ENCODE results near the gene YTHDF1. TPM values are rescaled to one million over a fixed set of nuclear protein-coding genes. Genes with fewer than 3 reads are reported as not detected.

YTHDF1 gene
- total RNA-seq, 1 donor from 2014 or later: 44.5 TPM

DNA sequence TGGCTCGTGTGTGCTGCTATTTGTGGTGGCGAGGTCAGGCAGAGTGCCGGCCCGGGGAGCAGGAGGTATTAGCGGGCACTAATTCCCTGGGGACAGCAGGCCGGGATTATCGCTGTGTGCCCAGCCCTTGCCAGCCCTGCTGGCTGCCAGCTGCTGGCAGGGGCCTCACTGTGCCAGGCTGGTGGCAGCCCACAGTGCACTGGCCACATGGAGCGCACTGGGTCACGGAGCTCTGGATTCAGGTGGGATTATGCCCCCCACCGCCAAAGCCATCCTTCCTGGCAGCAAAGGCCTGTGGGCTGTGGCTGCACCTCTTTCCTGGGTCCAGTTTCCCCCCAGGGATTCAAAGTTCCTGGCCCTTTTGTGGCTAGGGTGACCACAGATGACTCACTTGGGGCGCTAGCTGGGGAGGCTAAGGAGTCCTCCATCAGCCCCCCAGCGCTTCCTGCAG lies 59.7 kb downstream of the YTHDF1 start:
- Mint-ChIP-seq H3K9me3 (no peaks in the 10 kb centered on the region), H3K27ac (no peak overlapping the region), H3K27me3 (no peaks in the 10 kb centered on the region), H3K36me3 (ENCODE audit: low read depth) (no peaks in the 10 kb centered on the region), H3K4me1 (no peaks in the 10 kb centered on the region), H3K4me3 (no peak overlapping the region)
- intact Hi-C loops (cut with micrococcal nuclease): no loop called here
- DNase-seq: no peak

DNA sequence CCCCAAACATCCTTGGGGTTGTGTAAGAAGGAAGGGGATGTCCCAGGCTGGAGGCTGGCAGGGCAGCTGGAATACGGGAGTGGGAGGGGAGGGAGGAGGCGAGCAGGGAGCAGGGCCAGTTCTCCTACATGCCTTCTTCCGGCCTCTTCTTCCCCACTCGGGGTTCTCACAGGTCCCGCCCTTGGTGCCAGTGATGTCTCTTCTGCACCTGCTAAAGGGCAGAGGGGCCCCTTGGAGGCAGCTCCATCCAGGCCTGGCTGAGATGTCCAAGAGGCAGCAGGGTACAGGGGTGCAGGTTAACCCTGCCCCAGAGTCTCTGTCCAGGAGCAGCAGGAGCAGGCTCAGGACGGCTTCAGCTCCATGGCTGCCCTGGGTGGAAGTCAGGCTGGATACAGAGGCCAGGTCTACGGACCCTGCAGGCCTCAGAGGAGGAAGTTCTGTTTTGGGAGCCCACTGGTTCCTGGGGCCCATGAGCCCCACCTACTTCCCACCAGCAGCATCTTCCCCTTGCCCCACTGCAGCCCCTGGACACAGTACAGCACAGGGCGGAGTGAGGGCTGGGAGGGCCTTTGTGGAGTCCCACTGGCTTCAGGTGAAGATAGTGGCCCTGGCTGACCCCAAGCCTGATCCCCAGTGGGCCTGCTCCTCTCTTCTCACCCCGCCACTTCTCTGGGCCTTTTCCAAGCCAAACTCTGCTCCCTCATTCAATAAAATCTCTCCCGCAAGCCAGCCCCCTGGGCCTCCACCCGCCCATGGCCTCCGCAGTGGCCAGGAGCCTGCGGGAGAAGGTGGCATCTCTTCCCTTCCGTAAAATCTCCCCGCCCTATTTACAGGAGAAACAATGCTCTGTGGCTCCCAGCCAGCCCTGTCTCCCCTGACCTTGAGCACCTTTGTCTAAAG lies 60.4 kb downstream of the YTHDF1 start:
- intact Hi-C loops (cut with micrococcal nuclease): no loop called here
- no peak overlapping the region for H3K27ac Mint-ChIP-seq
- no peaks in the 10 kb centered on the region for H3K36me3 Mint-ChIP-seq (ENCODE audit: low read depth)
- H3K27me3 Mint-ChIP-seq: no peaks in the 10 kb centered on the region
- DNase-seq: no peak
- H3K4me1 Mint-ChIP-seq: no peaks in the 10 kb centered on the region
- H3K4me3 Mint-ChIP-seq: no peak overlapping the region
- no peaks in the 10 kb centered on the region for H3K9me3 Mint-ChIP-seq

GRCh38 chr20:63154395-63154794 lies 61.5 kb downstream of the YTHDF1 start:
- Mint-ChIP-seq H3K27me3 (no peaks in the 10 kb centered on the region), H3K4me1 (no peaks in the 10 kb centered on the region), H3K9me3 (no peaks in the 10 kb centered on the region), H3K4me3 (no peak overlapping the region), H3K36me3 (ENCODE audit: low read depth) (no peaks in the 10 kb centered on the region), H3K27ac (no peak overlapping the region)
- intact Hi-C loops (cut with micrococcal nuclease): no loop called here
- no peak for DNase-seq

- Mint-ChIP-seq H3K27me3 (no peaks in the 10 kb centered on the region), H3K9me3 (peaks cover under 1% of the 10 kb centered on the region), H3K27ac (no peak overlapping the region), H3K4me3 (no peak overlapping the region), H3K36me3 (ENCODE audit: low read depth) (no peaks in the 10 kb centered on the region), H3K4me1 (no peaks in the 10 kb centered on the region)
- intact Hi-C loops (cut with micrococcal nuclease): no loop called here
- DNase-seq: no peak
Measured at GRCh38 chr20:63153254-63154221, 62.4 kb downstream of the YTHDF1 start.

- H3K4me3 Mint-ChIP-seq: no peak overlapping the region
- peaks cover 9% of the 10 kb centered on the region for H3K9me3 Mint-ChIP-seq
- no peak overlapping the region for H3K27ac Mint-ChIP-seq
- H3K27me3 Mint-ChIP-seq: peaks cover 5% of the 10 kb centered on the region
- no peak for DNase-seq
- H3K4me1 Mint-ChIP-seq: no peaks in the 10 kb centered on the region
- no peaks in the 10 kb centered on the region for H3K36me3 Mint-ChIP-seq (ENCODE audit: low read depth)
- intact Hi-C loops (cut with micrococcal nuclease): no loop called here
Measured at GRCh38 chr20:63152322-63153253, 63.3 kb downstream of the YTHDF1 start.

DNA sequence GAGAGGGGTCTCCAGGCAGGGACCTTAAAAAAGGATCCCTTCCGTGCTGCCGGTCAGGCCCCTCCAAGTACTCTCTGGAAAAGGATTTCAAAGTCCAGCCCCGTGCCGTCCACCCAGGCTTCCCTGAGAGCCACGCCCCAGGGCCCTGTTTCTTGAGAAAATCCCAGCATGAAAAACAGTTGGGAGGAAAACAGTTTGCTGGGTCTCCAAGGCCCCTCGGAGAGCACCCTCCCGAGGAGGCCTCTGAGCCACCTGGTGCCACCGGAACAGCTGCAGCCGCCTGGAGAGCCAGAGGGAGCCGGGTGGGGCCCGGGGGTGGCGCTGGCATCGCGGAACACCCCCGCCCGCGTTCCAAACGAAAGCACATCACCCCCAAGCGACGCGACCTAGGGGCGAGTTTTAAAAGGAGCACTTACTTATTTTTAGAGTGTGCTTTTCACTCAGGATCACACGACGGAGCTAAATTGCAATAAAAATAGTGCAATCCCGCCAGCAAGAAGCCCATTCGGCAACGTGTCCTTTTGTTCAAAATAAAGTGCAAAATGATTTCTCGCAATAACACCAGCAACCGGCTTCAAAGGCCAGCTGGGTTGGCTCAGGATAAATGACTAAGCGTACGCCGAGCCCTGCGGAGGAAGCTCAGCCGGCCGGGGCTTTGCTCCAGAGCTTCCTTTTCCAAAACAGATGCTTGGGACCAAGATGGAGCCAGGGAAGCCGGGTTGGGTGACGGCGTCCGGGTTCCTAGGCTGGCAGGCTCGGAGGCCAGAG lies 64.2 kb downstream of the YTHDF1 start:
- Mint-ChIP-seq H3K36me3 (ENCODE audit: low read depth) (no peaks in the 10 kb centered on the region), H3K27ac (no peak overlapping the region), H3K9me3 (peaks cover 9% of the 10 kb centered on the region), H3K4me3 (no peak overlapping the region), H3K27me3 (peaks cover 6% of the 10 kb centered on the region), H3K4me1 (no peaks in the 10 kb centered on the region)
- DNase-seq: no peak
- intact Hi-C loops (cut with micrococcal nuclease): no loop called here

DNA sequence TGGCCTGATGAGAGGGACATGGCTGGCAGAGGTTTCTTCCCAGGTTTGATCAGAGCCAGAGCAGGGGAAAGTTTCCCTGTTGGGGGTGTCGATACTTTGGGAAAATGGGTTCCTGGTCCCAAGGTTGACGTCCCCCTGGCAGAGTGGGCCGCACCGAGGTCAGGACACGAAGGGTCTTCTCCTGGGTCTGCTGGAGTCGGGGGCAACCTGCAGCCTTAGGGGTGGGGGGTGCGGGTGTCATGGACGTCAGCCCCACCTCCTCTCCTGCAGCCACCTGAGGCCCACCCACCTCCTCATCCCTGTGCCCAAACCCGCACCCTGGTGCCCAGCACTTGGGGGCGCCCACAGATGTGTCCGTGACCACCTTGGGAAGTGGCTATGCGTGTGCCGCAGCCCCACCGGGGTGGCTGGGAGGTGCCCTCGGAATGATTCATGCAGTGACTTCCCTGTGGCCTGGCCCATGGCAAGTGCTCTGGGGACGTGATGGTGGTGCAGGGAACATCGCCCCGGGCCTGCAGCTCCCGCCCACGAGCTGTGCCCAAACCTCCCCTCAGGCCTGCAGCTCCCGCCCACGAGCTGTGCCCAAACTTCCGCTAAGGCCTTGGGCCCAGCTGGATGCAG lies 64.9 kb downstream of the YTHDF1 start:
- no peak for DNase-seq
- intact Hi-C loops (cut with micrococcal nuclease): no loop called here
- Mint-ChIP-seq H3K4me1 (no peaks in the 10 kb centered on the region), H3K27me3 (peaks cover 9% of the 10 kb centered on the region), H3K4me3 (no peak overlapping the region), H3K36me3 (ENCODE audit: low read depth) (no peaks in the 10 kb centered on the region), H3K9me3 (peaks cover 9% of the 10 kb centered on the region), H3K27ac (no peak overlapping the region)

- Mint-ChIP-seq H3K4me3 (no peak overlapping the region), H3K4me1 (no peaks in the 10 kb centered on the region), H3K9me3 (peaks cover 9% of the 10 kb centered on the region), H3K27me3 (peaks cover 11% of the 10 kb centered on the region), H3K36me3 (ENCODE audit: low read depth) (no peaks in the 10 kb centered on the region), H3K27ac (no peak overlapping the region)
- no peak for DNase-seq
- intact Hi-C loops (cut with micrococcal nuclease): no loop called here
Measured at GRCh38 chr20:63150391-63150898, 65.5 kb downstream of the YTHDF1 start.

DNA sequence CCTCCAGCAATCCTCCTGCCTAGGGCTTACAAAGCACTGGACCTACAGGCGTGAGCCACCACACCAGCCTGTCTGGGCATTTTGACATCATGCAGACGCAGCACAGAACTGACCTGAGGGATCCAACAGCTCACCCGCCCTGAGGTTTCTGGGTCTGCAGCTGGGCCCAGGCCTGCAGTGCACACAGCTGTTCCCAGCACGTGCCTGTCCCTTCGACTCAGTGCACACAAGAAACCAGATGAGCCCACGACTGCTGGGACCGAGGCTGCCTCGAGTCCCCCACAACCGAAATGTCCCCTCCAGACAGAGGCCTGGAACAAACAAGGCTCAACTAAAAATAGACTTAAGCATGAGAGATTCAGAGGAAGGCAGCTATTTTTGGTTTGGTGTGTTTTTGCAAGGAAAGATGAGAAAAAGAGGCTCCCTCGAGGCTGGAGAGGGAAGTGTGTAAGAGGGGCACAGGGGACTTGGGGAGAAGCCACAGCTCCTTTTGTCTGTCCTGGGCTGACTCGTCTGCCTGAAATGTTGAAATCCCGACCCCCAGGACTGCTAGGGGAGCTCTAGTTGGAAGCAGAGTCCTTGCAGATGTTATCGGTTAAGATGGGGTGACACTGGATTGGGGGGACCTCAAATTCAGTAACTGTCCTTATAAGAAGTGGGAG lies 66.3 kb downstream of the YTHDF1 start:
- Mint-ChIP-seq H3K36me3 (ENCODE audit: low read depth) (no peaks in the 10 kb centered on the region), H3K9me3 (peaks cover 9% of the 10 kb centered on the region), H3K4me1 (no peaks in the 10 kb centered on the region), H3K27ac (no peak overlapping the region), H3K4me3 (no peak overlapping the region), H3K27me3 (peaks cover 15% of the 10 kb centered on the region)
- no peak for DNase-seq
- intact Hi-C loops (cut with micrococcal nuclease): no loop called here

GRCh38 chr20:63148696-63149095 lies 67.2 kb downstream of the YTHDF1 start:
- DNase-seq: no peak
- intact Hi-C loops (cut with micrococcal nuclease): no loop called here
- Mint-ChIP-seq H3K27me3 (peaks cover 17% of the 10 kb centered on the region), H3K27ac (no peak overlapping the region), H3K4me1 (no peaks in the 10 kb centered on the region), H3K9me3 (peaks cover 9% of the 10 kb centered on the region), H3K36me3 (ENCODE audit: low read depth) (no peaks in the 10 kb centered on the region), H3K4me3 (no peak overlapping the region)

DNA sequence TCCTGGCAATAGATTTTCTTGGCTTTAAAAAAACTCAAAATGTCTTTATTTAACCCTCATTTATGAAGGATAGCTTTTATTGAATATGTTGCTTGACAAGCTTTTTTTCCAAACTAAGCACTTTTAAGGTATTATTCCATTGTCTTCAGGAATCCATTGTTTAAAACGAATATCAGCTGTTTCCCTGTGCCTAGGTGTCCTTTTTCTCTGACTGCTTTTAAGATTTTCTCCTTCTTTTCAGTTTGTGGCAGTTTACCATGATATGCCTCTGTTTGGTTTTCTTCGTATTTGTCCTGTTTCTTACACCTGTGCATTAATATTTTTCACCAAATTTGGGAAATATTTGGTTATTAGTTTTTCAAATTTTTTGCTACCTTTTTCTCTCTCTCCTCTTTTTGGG lies 68.4 kb downstream of the YTHDF1 start:
- no peaks in the 10 kb centered on the region for H3K4me1 Mint-ChIP-seq
- no peak overlapping the region for H3K4me3 Mint-ChIP-seq
- peaks cover 17% of the 10 kb centered on the region for H3K27me3 Mint-ChIP-seq

More for the DNA sequence above, 68.4 kb downstream of the YTHDF1 start:
- Mint-ChIP-seq H3K27ac (no peak overlapping the region), H3K9me3 (peaks cover 9% of the 10 kb centered on the region), H3K36me3 (ENCODE audit: low read depth) (no peaks in the 10 kb centered on the region)
- no peak for DNase-seq
- intact Hi-C loops (cut with micrococcal nuclease): no loop called here
